Esophagus squamous epithelium (tissue), 4 donors: Measurements from ENCODE around the gene TAB3.

Source experiments
- CTCF ChIP-seq, 6 experiments: fragments of 450-650 bp in 4 of 6; fragments of 200-600 bp in 2 of 6; sonication (generic) in 2 of 6; IDR thresholded peaks; one replicate each; pipeline ENCODE4 v1.5.1; 2016 to 2019; ENCODE audit warnings: antibody characterized with exemption in 6 of 6, mild to moderate bottlenecking in 4 of 6, moderate library complexity in 4 of 6
- POLR2A ChIP-seq, 4 donors: fragments of 450-650 bp; IDR thresholded peaks; one replicate each; pipeline ENCODE4 v1.6.1; 2017; ENCODE audit warnings: antibody characterized with exemption in 4 of 4, mild to moderate bottlenecking in 4 of 4, moderate library complexity in 3 of 4

- TF ChIP-seq POLR2A (IDR thresholded peaks at IDR 0.05) (no peak), CTCF (IDR thresholded peaks at IDR 0.05) (no peak)
These were observed 7.7 kb downstream of the TAB3 start for GRCh38 chrX:30881390-30881789.
